ENCODE data around the gene DNAJC1.

Gene DNAJC1

DNA sequence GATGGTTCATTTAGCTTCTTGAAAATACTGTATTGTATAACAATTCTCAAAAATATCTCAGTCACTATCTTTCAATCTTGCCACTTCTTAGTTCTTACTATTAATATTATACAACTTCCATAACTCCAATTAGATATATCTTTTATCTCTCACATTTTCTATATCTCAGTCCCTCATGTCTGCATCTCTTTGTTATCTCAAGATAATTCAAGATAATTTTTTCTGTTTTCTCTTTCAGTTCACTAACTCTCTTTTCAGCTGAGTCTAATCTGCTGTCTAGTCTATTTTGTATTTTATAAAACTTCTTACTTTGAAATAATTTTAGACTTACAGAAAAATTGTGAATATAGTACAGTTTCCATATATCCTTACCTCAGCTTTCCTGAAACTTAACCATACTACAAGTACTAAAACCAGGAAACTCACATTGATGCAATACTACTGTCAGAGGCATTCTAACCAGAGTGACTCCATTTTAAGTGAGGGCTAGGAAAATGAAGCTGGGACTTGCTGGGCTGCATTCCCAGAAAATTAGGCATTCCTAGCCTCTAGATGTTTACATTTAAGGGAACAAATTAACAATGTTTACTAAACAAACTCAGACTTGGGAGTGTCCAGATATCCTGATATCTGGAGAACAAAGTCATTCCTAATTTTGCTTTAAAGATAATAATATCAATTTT, 38.4 kb downstream of the DNAJC1 start:
- in situ Hi-C loops (cut with MboI; ENCODE audit: low sequenced_read_pairs), result loop anchor here (25.0 kb wide), 1 partner anchor 478 kb away; no protein-coding TSS in a partner anchor

DNA sequence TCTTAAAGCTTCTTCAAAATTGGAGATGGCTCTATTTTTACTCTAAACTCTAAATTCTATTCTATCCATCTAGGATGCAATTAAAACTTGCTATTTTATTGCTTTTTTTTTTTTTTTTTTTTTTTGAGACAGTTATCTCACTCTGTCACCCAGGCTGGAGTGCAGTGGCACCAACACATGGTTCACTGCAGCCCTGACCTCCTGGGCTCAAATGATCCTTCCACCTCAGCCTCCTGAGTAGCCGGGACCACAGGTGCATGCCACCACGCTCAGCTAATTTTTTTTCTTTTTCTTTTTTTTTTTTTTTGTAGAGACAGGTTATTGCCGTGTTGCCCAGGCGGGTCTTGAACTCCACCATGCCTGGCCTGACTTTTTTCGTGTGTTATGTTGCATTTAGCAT, 41.2 kb downstream of the DNAJC1 start:
- in situ Hi-C loops (cut with MboI; ENCODE audit: low sequenced_read_pairs), result loop anchor here (25.0 kb wide), 1 partner anchor 475 kb away; no protein-coding TSS in a partner anchor

DNA sequence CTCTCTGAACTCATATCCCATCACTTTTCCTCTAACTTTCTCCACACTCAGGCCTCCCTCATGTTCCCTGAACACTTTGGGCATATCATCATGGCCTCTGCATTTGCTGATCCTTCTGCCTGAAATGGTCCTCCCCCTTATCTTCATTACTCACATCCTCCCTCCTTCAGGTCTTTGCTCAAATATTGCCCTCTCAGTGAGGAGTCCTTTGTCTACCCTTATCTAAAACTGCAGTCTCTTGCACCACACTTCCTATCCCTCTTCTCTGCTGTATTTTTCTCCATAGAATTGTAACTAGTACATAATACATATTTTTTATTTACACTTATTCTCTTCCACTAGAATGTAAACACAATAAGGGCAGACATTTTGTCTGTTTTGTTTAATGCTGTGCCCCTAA, 41.7 kb downstream of the DNAJC1 start:
- in situ Hi-C loops (cut with MboI; ENCODE audit: low sequenced_read_pairs), result loop anchor here (25.0 kb wide), 1 partner anchor 475 kb away; no protein-coding TSS in a partner anchor

DNA sequence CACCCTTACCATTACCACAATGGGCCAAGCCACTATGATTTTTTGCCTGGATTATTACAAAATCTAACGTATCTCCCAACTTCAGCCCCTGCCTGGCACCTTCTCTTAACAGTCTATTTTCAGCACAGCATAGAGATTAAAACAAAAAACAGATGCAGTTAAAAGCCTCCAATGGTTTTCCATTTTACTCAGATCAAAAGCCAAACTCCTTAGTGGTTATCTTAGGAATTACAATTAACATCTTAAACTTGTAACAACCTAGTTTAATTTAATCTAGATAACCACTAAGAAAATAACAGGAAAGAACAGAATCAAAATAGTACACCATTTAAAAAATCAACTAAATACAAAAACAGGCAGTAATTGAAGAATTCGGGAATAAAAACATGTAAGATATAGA, 43.5 kb downstream of the DNAJC1 start:
- in situ Hi-C loops (cut with MboI; ENCODE audit: low sequenced_read_pairs), result loop anchor here (25.0 kb wide), 1 partner anchor 473 kb away; no protein-coding TSS in a partner anchor

DNA sequence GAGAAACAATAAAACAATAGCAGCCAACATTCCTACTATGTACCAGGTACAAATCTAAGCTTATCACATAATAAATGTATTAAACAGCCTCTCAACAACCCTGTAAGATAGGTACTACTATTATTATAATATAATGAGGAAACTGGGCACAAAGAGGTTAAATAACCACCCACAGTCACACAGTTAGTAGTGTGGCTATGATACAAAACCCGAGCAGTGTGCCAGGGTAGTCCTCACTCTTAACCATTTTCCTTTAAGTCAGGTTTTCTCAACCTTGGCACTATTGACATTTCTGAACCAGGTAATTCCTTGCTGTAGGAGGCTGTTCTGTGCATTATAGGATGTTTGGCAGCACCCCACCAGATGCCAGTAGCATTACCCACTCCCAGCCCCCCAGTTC, 48.8 kb downstream of the DNAJC1 start:
- in situ Hi-C loops (cut with MboI; ENCODE audit: low sequenced_read_pairs), result loop anchor here (25.0 kb wide), 1 partner anchor 467 kb away; no protein-coding TSS in a partner anchor

DNA sequence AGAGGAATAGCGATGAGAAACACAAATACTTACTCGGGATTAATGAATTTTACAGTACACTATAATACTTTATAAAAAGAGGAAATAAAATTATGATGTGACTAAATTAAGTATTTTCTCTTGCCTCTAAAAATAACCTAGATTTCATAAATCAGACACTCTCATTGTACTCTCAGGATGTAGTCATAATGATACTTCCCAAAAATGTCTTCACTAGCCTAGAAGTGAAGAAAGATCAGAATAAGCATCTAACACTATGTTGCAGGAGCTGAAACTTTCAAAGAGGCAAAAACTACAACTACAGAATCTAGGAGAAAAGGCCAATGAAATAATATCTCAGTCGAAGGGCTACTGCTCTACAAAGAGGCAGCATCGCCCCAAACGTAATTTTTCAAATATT, 49.4 kb downstream of the DNAJC1 start:
- in situ Hi-C loops (cut with MboI; ENCODE audit: low sequenced_read_pairs), result loop anchor here (25.0 kb wide), 1 partner anchor 467 kb away; no protein-coding TSS in a partner anchor

DNA sequence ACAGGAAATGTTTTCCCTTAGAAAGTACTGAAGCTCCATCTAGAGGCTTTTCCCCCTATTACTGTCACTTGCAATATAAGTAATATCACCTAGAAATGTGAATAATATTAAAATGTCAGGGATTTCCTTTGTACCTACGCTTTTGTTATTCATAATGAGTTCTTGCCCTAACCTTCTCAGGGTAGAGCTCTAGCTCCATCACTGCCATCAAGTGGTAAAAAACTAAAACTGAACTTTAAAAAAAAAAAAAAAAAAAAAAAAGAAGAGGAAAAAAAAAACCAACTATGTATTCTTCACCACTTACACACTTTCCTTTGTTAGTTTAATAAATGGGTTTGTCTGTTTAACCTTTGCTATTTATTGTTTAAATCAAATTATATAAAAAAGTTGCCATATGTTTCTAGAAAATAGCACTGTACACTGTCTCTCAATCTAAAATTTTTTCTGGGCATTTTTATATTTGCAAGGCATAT, 49.9 kb downstream of the DNAJC1 start:
- in situ Hi-C loops (cut with MboI; ENCODE audit: low sequenced_read_pairs), result loop anchor here (25.0 kb wide), 1 partner anchor 466 kb away; no protein-coding TSS in a partner anchor

DNA sequence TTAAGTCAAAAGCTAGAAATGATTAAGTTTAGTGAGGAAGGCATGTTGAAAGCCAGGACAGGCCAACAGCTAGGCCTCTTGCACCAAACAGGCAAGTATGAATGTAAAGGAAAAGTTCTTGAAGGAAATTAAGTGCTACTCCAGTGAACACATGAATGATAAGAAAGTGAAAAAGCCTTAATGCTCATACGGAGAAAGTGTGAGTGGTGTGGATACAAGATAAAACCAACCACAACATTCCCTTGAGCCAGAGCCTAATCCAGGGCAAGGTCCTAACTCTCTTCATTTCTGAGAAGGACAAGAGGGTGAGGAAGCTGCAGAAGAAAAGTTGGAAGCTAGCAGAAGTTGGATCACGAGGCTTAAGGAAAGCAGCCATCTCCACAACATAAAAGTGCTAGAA, 53.0 kb downstream of the DNAJC1 start:
- in situ Hi-C loops (cut with MboI; ENCODE audit: low sequenced_read_pairs), result loop anchor here (25.0 kb wide), 1 partner anchor 463 kb away; no protein-coding TSS in a partner anchor

DNA sequence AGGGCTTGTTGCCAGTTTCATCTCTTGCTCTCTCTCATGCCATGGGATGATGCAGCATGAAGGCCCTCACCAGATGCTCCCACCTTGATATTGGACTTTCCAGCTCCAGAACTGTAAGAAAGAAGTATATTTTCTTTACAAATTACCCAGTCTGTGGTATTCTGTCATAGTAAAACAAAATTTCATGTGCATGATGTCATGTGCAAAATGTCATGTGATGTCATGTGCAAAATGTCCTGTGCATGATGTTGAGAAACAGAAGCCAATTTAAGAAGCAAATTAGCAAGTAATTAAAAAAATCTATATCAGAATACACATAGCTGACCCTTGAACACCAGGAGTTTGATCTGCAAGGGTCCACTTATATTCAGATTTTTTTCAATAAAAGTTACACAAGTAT, 56.6 kb downstream of the DNAJC1 start:
- in situ Hi-C loops (cut with MboI; ENCODE audit: low sequenced_read_pairs), result no loop called here

DNA sequence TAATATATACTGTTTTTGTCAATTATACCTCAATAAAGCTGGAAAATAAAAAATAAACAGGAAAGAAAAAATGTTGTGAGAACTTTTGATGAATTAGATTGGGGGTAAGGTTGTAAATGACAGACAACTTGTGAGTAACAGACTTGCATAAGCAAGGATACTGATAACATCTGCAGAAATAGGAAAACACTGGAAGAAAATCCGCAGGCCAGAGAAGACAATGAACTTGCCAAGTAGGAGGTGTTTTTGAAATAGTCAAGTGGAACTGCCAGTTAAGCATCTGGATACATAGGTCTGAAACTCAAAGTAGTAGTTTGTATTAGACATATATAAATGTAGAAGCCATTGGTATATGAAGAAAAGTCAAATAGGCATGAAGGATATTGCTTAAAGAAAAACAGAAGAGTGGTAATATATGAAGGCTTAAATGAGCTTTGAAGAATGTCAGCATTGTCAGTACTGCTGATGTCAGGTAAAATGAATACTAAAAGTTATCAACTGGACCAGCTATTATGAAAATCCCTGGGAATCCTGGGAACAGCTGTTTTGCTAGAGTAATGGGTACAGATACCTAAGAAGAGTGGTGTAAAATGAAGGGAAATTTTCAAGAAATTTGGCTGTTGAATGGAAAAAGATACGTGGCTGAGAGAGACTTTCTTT, 58.7 kb downstream of the DNAJC1 start:
- in situ Hi-C loops (cut with MboI; ENCODE audit: low sequenced_read_pairs), result no loop called here

DNA sequence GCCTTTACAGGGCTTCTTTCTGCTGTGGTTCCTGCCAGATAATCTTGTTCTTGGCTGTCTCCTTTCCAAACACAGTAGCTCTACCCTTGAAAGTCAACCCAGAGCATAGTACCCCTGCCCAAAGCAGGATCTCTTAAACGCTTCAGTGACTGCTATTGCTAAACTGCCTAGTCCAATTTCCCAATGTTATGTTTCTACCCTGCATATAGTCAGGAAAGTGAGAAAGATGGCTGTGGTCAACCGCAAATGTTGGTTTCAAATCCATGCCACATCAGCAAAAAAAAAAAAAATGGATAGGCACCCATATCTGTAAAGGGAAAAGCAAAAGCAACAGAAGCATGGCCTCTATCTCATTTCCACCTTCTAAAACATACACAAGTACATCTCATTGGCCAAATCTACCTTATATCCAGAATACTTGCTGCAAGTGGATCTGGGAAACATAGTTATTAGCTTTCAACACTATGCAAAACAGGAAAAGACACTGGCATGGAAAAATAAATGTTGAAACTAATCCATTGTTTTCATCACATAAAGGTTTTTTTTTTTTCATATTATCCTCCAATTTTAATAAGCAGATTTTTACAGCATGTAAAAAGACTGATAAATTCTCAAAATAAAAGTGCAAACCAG, 59.8 kb downstream of the DNAJC1 start:
- in situ Hi-C loops (cut with MboI; ENCODE audit: low sequenced_read_pairs), result no loop called here

DNA sequence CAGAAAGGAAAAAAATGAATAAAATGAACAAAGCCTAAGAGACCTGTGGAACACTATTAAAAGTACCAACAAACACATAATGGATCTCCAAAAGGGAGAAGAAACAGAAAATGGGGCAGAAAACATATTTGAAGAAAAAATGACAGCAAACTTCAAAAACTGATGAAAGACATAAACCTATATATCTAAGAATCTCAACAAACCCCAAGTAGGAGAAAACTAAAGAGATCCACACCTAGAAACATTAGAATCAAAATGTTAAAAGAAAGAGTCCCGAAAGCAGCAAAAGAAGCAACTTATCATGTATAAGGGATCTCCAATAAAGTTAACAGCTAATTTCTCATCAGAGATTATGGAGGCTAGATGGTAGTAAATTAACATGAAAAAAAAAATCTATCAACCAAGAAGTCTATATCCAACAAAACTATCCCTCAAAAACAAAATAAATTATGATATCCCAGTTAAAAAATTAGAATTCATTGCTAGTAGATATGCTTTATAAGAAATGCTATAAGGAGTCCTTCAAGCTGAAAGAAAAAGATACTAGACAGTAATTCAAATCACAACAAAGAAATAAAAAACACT, 68.0 kb downstream of the DNAJC1 start:
- in situ Hi-C loops (cut with MboI; ENCODE audit: low sequenced_read_pairs), result no loop called here

DNA sequence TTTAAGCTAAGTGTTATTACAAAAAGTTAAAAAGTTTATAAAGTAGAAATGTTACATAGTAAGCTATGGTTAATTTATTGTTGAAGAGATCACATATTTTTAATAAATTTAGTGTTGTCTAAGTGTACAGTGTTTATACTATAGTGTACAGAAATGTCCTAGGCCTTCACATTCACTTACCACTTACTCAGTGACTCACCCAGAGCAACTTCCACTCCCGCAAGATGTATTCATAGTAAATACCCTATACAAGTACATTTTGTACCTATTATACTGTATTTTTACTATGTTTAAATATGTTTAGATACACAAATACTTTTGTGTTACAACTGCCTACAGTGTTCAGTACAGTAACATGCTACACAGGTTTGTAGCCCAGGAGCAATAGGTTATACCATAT, 69.2 kb downstream of the DNAJC1 start:
- in situ Hi-C loops (cut with MboI; ENCODE audit: low sequenced_read_pairs), result no loop called here

DNA sequence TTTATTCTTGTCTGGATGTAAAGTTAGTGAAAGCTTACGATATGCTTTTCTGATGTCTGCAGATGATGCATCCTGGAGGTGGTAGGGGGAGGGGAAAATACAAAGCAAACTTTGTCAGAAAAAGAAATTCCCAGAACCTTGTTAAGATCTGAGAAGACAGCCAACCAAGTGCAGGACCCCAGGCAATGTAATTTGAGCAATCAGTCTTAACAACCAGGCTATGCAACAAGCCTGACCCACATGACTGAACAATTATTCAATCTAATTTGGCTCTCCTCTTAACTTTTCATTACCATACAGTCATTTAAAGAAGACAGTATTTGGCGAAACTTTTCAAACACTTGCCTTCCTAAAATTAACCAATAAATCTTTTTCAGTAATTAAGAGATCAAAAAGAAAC, 74.5 kb downstream of the DNAJC1 start:
- in situ Hi-C loops (cut with MboI; ENCODE audit: low sequenced_read_pairs), result no loop called here

DNA sequence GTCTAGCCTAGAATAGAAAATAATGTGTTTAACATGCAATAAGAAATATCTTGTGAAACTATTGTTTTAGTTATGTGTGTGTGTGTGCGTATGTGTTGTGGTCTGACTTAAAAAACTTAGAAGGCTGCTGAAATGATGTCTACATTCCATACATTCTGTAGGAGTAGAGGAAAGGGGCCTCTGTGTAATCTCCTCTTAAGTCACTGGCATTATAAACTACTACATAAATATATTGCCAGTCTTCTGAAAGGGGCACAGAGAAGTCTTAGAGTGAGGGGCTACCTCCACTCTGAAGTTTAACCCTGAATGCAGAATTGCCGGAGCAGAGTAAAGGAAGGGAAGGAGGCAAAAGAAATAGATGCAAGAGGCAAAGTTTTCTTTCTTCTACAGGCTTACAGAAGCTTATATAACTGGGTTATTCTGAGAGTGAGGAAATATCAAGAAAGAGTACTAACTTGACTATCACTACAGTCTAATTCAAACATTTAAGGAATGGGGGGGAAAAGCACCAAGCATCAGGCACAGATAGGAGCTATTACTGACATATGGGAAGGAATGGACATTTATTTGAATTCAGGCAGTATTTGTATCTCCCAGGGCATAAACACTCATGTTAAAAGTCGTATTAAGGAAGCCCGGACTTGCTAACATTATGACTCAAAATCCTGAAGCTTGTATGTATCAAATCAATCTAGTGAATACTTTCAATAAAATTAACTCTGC, 75.7 kb downstream of the DNAJC1 start:
- in situ Hi-C loops (cut with MboI; ENCODE audit: low sequenced_read_pairs), result no loop called here

DNA sequence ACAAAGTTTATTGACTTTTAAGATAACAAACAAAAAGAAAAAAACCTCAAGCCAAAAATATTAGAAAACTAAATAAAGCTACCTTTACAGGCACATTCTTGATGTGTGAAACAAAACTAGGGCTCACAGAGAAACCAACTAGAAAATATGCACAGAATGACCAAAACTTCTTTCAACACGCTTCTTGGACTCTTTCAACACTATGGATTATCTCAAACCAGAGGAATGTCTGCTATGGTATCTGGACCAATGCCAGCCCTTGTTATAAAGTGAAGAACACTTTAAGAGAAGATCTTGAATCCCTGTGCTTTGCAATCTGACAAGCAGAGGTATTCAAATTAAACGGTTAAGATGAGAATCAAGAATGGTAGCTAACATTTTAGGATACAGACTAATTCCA, 76.6 kb downstream of the DNAJC1 start:
- in situ Hi-C loops (cut with MboI; ENCODE audit: low sequenced_read_pairs), result no loop called here

DNA sequence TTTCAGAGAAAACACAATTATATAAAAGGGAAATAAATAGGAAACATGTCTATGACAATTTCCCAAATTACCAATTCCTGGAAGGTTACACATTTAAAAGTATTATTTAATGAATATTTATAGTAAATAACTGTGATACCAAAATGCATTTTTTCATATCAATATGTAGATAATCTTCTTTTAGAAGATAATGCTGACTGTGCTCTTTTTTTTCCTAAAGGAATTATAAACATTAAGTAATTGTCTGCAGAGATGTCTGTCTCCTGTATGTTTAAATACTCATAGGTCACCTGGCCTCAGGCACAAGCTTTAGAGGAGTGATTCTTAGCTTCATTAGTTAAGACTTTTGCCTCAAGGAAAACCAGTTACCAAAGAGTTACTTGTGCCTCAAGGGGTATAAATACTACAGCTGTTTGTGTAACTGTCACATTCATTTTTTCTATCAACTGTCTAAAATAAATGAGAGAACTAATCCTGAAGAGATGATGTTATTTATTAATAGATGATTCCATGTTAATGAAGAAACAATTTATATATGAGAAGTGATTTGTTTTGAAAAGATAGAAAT, 77.1 kb downstream of the DNAJC1 start:
- in situ Hi-C loops (cut with MboI; ENCODE audit: low sequenced_read_pairs), result no loop called here

DNA sequence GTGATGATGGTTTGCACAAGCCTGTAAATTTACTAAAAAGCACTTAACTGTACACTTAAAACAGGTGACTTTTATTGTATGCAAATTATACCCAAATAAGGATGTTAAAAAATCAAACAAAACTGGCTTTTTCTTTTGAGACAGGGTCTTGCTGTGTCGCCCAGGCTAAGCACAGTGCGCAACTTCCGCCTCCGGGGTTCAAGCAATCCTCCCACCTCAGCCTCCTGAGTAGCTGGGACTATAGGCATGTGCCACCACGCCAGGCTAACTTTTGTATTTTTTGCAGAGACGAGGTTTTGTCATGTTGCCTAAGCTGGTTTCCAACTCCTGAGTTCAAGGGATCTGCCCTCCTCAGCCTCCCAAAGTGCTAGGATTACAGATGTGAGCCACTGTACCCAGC, 77.7 kb downstream of the DNAJC1 start:
- in situ Hi-C loops (cut with MboI; ENCODE audit: low sequenced_read_pairs), result no loop called here

DNA sequence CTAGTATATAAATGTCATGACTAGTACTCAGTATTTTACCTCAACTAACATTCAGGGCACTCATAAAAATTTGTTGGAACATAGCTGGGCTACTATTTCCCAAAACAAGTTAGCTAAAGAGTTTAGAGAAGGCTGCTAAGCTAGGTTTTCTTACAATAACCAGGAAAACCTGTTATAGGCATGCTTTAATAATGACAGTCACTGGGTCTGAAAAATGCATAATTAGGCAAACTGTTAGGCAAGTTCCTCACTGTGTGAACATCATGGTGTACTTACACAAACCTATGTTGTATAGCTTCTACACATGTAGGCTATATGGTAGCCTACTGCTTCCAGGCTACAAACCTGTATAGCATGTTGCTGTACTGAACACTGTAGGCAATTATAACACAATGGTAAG, 79.0 kb downstream of the DNAJC1 start:
- in situ Hi-C loops (cut with MboI; ENCODE audit: low sequenced_read_pairs), result no loop called here

DNA sequence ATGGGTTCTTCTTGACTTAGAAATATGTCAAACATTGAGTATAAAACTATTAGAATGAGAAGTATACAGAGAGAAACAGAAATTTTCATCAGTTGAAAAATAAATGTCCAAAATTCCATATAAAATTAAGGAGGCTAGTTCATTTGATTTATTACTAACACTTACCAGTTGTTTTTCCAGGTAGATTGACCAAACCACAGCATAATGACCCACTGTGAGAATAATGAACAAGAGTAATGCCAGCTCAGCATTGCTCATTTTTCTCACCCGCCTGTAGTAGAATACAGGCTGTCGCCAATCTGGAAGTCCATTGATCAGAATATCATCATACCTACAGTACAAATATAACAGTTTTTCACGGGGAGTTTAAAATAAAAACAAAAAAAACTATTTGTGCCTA, 82.9 kb downstream of the DNAJC1 start:
- in situ Hi-C loops (cut with MboI; ENCODE audit: low sequenced_read_pairs), result no loop called here
